NCI-H1436 (cell line): Measurements from ENCODE around the gene WIPF3.

Source experiments
- DNase-seq: peaks from one replicate; lab custom pipeline; 2025; lab: John Stamatoyannopoulos, UW

Gene WIPF3

GRCh38 chr7:29847916-29848315 lies 41.6 kb downstream of the WIPF3 start:
- no peak for DNase-seq

DNA sequence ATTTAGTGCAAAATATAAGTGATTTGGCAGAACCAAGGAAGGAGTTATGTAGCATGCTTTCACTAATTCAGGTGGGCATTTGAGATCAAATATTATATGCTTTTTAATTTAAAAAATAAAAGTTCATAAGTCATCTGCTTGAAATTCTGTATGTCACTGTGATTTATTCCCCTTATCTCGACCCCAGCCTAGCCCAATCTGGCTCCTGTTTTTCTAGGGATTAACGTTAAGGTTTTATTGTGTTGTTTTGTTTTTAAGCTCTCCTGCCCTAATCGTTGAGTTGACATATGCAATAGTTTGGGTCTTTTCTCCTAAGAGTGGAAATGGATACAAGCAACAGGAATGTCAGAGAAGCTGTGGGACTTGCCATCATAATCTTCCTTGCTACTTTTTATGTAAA lies 42.6 kb downstream of the WIPF3 start:
- no peak for DNase-seq

DNA sequence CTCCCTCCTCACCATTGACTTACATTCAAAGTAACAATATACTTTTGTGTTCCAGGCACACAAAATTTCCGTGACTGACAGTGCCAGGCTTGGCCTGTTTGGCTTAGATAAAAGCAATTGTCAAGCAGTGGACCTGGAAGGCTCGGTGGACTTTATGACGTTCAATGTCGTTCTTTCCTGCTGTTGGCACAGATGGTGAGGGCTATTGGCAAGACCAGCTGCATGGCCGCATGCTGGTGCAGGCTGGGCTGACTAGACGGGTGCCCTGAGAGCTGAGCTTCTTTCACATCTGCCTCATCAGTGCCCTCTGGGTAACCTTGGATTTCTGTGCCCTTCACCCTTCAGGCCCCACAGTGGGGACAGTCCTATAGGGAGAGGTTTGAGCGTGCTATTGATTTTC lies 45.2 kb downstream of the WIPF3 start:
- DNase-seq: no peak

GRCh38 chr7:29852457-29852856 lies 46.1 kb downstream of the WIPF3 start:
- no peak for DNase-seq

- no peak for DNase-seq
Measured at GRCh38 chr7:29853072-29853471, 46.8 kb downstream of the WIPF3 start.

- DNase-seq: peak; percentile 20
Measured at GRCh38 chr7:29853789-29854188, 47.5 kb downstream of the WIPF3 start.

GRCh38 chr7:29854257-29854938 lies 48.1 kb downstream of the WIPF3 start:
- no peak for DNase-seq

GRCh38 chr7:29857654-29858053 lies 51.3 kb downstream of the WIPF3 start:
- no peak for DNase-seq

DNA sequence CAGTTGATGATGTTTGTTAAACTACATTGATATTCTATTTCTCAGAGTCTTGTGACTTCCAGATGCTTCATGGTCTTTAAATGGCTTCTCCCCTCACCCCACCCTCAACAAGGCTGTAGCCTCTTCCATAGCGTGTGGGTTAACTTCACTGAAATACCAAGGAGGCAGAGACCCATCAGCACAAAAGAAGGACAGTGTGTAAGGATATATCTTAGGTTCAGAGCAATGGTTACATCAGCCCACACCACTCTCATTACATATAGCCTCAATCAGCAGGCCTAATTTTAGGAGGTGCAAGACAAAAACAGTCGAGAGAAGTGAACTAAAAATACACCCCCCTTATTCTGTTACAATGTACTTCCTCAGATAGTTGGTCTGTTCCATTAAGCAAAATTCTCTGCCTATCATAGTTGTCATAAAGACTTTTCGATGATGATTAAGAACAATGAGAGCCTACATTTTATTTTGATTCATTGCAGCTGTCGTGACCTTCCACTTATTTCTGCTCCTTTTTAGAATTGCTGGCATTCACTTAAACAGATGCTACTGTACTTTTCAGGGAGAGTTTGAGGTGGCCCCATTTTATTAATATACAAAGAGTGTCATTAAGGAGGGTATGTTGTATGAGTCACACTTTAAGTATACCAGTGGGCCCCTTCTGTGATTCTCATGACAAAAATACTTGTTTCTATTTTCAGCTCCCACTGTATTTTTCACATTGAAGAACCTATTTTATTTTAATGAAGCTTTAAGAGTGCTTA lies 52.1 kb downstream of the WIPF3 start:
- no peak for DNase-seq

- no peak for DNase-seq
Measured at GRCh38 chr7:29859104-29859503, 52.8 kb downstream of the WIPF3 start.

DNA sequence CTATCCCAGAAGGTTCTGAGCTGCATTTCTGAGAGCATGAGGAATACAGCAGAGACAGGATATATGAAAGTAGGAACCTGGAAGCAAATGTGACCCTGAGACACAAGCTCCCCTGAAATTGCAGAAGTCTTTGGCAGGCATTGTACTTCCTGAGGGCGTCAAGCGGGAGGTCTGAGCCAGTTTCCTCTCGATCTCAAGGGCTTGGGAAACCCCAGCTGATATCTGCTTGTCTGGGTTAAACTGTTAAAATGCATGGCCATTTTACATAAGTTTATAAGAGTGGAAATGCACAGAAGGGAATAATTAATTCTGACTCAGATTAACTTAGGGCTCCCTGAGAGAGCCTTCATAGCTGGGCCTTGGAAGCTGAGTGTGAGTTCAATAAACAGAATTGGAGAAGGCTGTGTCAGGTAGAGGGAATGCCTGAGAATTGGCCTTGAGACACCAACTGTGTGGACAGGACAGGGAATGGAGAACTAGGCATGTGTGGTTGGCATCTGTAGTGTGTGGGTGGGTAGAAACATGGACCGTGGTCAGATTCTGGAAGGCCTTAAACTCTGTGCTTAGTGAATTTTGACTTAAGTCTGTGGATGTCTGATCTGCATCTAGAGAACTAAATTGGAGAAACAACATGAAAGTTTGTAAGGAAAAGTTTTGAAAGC lies 53.3 kb downstream of the WIPF3 start:
- DNase-seq: no peak

- DNase-seq: no peak
Measured at GRCh38 chr7:29860186-29860585, 53.9 kb downstream of the WIPF3 start.

DNA sequence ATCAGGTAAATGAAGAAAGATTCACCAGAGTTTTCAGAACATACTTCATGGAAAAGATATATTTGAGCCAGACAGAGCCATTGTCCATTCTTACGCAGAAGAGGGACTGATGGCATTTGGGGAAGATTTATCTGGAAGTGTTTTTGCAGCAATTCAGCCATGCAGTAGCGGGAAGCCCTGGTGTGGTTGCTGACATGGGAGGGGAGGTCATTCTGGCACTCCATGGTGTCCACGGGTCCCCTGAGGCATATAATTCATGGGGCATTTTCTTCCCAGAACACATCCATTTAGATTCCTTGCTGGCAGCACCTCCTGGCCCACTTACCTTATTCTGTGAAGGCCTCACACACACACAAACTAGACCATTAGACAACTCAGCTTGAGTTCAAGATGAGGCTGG lies 55.6 kb downstream of the WIPF3 start:
- no peak for DNase-seq

DNA sequence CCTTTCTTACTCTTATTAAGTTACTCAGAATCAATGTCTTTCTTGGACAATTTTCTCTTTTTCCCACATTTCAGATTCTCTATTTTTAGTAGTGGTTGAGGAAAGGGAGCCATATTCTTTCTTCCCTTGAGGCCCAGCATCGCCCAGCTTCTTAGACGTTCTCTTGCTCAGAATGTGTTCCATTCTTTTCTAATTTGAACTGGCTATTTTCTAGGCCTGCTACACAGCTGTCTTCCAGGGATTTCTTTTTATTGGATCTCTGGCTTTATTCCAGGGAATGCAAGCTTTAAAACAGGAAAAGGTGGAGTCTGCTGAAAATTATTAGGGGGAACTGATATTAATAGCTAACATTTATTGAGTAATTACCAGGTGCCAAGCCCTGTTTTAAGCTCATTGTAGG lies 58.3 kb downstream of the WIPF3 start:
- DNase-seq: no peak

DNA sequence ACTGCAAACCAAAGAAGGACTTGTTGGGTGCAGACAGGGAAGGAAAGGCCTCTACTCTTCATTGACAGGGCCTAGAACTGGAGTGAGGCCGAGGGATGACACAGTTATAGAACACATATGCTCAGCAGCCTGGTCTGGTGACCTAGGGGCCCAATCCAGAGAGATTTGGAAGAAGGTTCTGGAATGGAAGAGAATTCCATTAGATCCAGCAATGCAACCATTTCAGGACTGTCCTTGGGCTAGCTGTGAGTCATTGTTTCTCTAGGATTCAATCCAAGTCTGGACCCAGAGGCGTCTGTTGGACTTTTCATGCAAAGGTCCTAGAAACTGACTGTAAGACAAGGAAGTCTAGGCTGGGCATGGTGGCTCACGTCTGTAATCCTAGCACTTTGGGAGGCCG lies 59.2 kb downstream of the WIPF3 start:
- DNase-seq: no peak

GRCh38 chr7:29866490-29866930 lies 60.2 kb downstream of the WIPF3 start:
- DNase-seq: no peak

DNA sequence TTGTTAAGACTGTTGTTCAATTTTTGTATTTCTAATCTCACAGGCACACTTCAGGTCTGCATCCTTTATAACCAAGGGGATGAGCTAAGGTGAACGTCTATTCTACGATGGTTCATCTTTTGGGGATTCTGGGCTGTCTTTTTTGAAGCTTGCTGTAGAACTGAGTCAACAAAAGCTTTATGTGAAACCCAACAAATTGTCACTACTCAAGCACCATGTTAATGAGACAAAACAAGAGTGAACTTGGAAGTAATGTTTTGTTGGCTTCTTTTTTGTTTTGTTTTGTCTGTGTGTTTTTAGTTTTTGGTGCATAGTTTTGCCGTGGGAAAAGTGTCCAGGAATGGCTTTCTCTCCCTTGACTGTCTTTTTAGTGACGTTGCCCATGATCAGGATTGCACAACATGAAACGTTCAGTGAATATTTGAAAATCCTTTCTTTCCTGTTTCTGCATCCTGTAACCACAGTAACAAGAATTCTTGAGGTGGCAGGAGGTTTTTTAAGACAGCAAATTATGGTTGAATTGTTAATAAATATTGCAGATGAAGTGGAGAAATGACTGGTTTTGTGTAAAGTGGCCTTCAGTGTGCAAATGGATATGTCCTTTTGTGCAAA lies 65.6 kb downstream of the WIPF3 start:
- no peak for DNase-seq

- DNase-seq: no peak
Measured at GRCh38 chr7:29873644-29874294, 67.5 kb downstream of the WIPF3 start.

DNA sequence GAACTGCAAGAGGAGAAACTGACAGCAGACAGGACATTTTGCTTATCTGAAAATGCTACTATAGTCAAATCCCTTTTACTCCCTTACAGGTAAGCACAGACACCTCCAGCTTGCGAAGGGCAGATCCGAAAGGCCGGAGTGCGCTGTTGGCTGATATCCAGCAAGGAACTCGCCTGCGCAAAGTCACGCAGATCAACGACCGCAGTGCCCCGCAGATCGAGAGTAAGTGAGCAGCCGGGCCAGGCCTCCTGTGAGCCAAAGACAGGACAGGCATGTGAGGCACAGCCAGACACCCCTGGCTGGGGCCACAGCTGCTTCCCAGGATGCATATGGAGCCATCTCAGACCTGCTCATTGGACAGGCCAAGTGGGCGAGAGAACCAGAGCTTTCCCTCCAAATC lies 69.4 kb downstream of the WIPF3 start:
- no peak for DNase-seq

GRCh38 chr7:29877196-29877595 lies 70.9 kb downstream of the WIPF3 start:
- DNase-seq: no peak

GRCh38 chr7:29878081-29878688 lies 71.9 kb downstream of the WIPF3 start:
- DNase-seq: peak; percentile 24

DNA sequence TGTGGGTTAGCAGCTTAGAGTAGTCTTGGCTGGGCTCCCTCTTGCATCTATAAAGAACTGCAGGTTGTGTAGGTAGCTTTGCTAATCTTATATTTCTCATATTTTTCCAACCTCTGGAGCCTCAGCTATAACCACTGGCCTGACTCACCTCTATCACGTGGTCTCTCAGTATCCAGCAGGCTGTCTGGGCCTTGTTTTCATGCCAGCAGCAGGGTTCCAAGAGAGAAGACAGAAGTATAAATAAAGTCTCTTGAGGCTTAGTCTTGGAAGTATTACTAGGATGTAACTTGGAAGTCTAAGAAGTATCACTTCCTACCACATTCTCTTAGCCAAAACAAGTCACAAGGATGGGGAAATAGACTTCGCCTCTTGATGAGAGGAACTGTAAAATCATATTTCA lies 73.3 kb downstream of the WIPF3 start:
- no peak for DNase-seq
